Ishikawa (cell line): Measurements from ENCODE around the gene HOXC9.

Experiments used
- CEBPB ChIP-seq: IDR thresholded peaks from 2 replicates; pipeline ENCODE4 v1.6.1; 2012
- CREB1 ChIP-seq: IDR thresholded peaks from 2 replicates; pipeline ENCODE4 v1.6.1; 2012; ENCODE audit warnings: low read depth
- EGR1 ChIP-seq: IDR thresholded peaks from 2 replicates; pipeline ENCODE4 v1.6.1; 2012
- EP300 ChIP-seq: IDR thresholded peaks from 2 replicates; pipeline ENCODE4 v1.6.1; 2012; ENCODE audit warnings: borderline replicate concordance
- FOXM1 ChIP-seq: IDR thresholded peaks from 2 replicates; pipeline ENCODE4 v1.6.1; 2012; ENCODE audit warnings: low read depth, borderline replicate concordance
- NFIC ChIP-seq: IDR thresholded peaks from 2 replicates; pipeline ENCODE4 v1.6.1; 2012
- RAD21 ChIP-seq: IDR thresholded peaks from 2 replicates; pipeline ENCODE4 v1.6.1; 2012; ENCODE audit warnings: low read depth
- TAF1 ChIP-seq: IDR thresholded peaks from 2 replicates; pipeline ENCODE4 v1.6.1; 2012; ENCODE audit warnings: low read depth, mild to moderate bottlenecking
- TCF12 ChIP-seq: IDR thresholded peaks from 2 replicates; pipeline ENCODE4 v1.6.1; 2012; ENCODE audit warnings: low read depth
- TEAD4 ChIP-seq: IDR thresholded peaks from 2 replicates; pipeline ENCODE4 v1.6.1; 2012
- YY1 ChIP-seq: IDR thresholded peaks from 2 replicates; pipeline ENCODE4 v1.6.1; 2012; ENCODE audit warnings: low read depth
- ZBTB7A ChIP-seq: IDR thresholded peaks from 2 replicates; pipeline ENCODE4 v1.6.1; 2012; ENCODE audit warnings: low read depth
- TF ChIP-seq, protein P1 (sequence below): IDR thresholded peaks from 2 replicates; pipeline ENCODE4 v1.6.1; 2012
- TF ChIP-seq, protein P2 (sequence below): IDR thresholded peaks from 2 replicates; pipeline ENCODE4 v1.6.1; 2012
- TF ChIP-seq, protein P3 (sequence below): IDR thresholded peaks from 2 replicates; pipeline ENCODE4 v1.6.1; 2012; ENCODE audit warnings: low read depth, mild to moderate bottlenecking

The HOXC9 gene

GRCh38 chr12:54001283-54002187, 1.6 kb downstream of the HOXC9 start:
- no peak for TF ChIP-seq RAD21
- TF ChIP-seq TEAD4, result no peak
- no peak for TF ChIP-seq YY1
- TF ChIP-seq TCF12, result no peak
- TF ChIP-seq CREB1, result no peak
- no peak for TF ChIP-seq FOXM1
- TF ChIP-seq, protein P1, sequence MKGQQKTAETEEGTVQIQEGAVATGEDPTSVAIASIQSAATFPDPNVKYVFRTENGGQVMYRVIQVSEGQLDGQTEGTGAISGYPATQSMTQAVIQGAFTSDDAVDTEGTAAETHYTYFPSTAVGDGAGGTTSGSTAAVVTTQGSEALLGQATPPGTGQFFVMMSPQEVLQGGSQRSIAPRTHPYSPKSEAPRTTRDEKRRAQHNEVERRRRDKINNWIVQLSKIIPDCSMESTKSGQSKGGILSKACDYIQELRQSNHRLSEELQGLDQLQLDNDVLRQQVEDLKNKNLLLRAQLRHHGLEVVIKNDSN, result no peak
- no peak for TF ChIP-seq CEBPB
- TF ChIP-seq, protein P2, sequence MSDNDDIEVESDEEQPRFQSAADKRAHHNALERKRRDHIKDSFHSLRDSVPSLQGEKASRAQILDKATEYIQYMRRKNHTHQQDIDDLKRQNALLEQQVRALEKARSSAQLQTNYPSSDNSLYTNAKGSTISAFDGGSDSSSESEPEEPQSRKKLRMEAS, result no peak
- TF ChIP-seq, protein P3, sequence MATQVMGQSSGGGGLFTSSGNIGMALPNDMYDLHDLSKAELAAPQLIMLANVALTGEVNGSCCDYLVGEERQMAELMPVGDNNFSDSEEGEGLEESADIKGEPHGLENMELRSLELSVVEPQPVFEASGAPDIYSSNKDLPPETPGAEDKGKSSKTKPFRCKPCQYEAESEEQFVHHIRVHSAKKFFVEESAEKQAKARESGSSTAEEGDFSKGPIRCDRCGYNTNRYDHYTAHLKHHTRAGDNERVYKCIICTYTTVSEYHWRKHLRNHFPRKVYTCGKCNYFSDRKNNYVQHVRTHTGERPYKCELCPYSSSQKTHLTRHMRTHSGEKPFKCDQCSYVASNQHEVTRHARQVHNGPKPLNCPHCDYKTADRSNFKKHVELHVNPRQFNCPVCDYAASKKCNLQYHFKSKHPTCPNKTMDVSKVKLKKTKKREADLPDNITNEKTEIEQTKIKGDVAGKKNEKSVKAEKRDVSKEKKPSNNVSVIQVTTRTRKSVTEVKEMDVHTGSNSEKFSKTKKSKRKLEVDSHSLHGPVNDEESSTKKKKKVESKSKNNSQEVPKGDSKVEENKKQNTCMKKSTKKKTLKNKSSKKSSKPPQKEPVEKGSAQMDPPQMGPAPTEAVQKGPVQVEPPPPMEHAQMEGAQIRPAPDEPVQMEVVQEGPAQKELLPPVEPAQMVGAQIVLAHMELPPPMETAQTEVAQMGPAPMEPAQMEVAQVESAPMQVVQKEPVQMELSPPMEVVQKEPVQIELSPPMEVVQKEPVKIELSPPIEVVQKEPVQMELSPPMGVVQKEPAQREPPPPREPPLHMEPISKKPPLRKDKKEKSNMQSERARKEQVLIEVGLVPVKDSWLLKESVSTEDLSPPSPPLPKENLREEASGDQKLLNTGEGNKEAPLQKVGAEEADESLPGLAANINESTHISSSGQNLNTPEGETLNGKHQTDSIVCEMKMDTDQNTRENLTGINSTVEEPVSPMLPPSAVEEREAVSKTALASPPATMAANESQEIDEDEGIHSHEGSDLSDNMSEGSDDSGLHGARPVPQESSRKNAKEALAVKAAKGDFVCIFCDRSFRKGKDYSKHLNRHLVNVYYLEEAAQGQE, result no peak
- no peak for TF ChIP-seq TAF1
- no peak for TF ChIP-seq NFIC
- no peak for TF ChIP-seq ZBTB7A

DNA sequence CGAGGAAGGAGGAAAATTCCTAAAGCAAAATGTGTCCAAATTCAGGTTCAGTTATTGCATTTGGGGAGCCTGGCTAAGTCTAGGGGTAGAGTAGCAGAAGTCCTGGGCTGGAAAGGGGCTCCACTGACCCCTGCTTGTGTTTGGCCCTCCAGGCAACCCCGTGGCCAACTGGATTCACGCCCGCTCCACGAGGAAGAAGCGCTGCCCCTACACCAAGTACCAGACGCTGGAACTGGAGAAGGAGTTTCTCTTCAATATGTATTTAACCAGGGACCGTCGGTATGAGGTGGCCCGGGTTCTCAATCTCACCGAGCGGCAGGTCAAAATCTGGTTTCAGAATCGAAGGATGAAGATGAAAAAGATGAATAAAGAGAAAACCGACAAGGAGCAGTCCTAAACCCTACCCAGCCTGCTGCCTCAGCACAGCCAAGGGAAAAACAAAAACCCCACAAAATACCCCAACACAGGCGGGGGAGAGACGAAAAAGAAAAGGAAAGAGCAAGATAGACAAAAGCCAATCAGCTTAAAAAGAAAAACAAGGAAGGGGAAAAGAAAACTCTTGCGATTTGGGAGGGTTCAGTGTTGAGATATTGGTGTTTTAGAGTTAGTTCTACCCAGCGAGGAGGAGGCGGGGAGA, 2.4 kb downstream of the HOXC9 start:
- no peak for TF ChIP-seq RAD21
- no peak for TF ChIP-seq ZBTB7A

- TF ChIP-seq YY1 (no peak), CREB1 (no peak), ZBTB7A (no peak), CEBPB (no peak), EGR1 (no peak), TAF1 (no peak), EP300 (no peak), TCF12 (no peak), RAD21 (no peak), NFIC (no peak), FOXM1 (no peak), TEAD4 (no peak)
- TF ChIP-seq, protein P2, result no peak
- TF ChIP-seq, protein P1, result no peak
- TF ChIP-seq, protein P3, result no peak
Observed at GRCh38 chr12:54002915-54003389, 3.0 kb downstream of the HOXC9 start.

DNA sequence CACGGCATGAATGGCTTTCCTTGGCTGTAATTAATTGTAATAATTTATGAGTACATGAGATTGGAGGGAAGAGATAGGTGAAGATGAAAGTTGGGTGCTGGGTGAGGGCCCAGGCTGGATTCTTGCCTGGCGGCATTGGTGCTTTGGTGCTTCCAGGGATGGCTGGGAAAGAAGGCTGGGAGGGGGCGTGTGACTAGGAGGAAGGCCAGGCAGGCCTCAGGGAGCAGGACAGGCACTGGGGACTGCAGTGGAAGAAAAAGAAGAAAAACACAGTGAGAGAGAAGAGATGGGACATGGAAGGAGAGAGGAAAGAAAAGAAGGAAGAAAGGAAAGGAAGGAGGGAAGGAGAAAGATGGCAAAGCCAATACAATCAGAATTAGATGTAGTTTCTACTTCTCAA, 3.7 kb downstream of the HOXC9 start:
- TF ChIP-seq CEBPB (no peak), FOXM1 (no peak), ZBTB7A (no peak), TAF1 (no peak), EGR1 (no peak), CREB1 (no peak), NFIC (no peak), TEAD4 (no peak), YY1 (no peak)
- TF ChIP-seq, protein P3, result no peak
- TF ChIP-seq, protein P2, result no peak
